Breast epithelium (tissue), 4 donors: ENCODE measurements around the gene RBM4. TPM values are rescaled to one million over a fixed set of nuclear protein-coding genes. Genes with fewer than 3 reads are reported as not detected.
A peak's percentile ranks its signal among the peaks of the same experiment; 100 is the strongest.

Source experiments
- DNase-seq, 2 donors: peaks; one replicate each; pipeline ENCODE4 v3.0.0-alpha.2; 2019; ENCODE audit warnings: low spot score in 2 of 2
- H3K27ac ChIP-seq, 2 donors: fragments of 200-600 bp; sonication (generic) in 1 of 2; one replicate each; pipeline ENCODE4 v1.5.1; 2016 to 2019; ENCODE audit warnings: mild to moderate bottlenecking in 1 of 2
- H3K27me3 ChIP-seq, 2 donors: fragments of 200-600 bp; sonication (generic) in 1 of 2; one replicate each; pipeline versions ENCODE4 v1.5.1 to v1.6.0; 2017 to 2019; ENCODE audit warnings: control low read depth in 1 of 2, mild to moderate bottlenecking in 1 of 2
- H3K36me3 ChIP-seq: fragments of 200-600 bp; one replicate; pipeline ENCODE4 v1.5.1; 2019
- H3K4me1 ChIP-seq, 2 donors: fragments of 200-600 bp; sonication (generic); one replicate each; pipeline ENCODE4 v1.5.1; 2016 to 2019; ENCODE audit warnings: control low read depth in 1 of 2
- H3K4me3 ChIP-seq, 3 donors: fragments of 200-600 bp; sonication (generic); 1 replicate in 2 of 3; 2 replicates in 1 of 3; pipeline ENCODE4 v1.5.1; 2016 to 2019; ENCODE audit warnings: mild to moderate bottlenecking in 3 of 3, moderate library complexity in 2 of 3
- H3K9me3 ChIP-seq, 2 donors: fragments of 200-600 bp; sonication (generic) in 1 of 2; one replicate each; pipeline ENCODE4 v1.5.1; 2016 to 2019; ENCODE audit warnings: control low read depth in 1 of 2
- CTCF ChIP-seq, 3 donors: fragments of 450-650 bp; IDR thresholded peaks; one replicate each; pipeline ENCODE4 v1.5.1; 2016 to 2017; ENCODE audit warnings: antibody characterized with exemption in 3 of 3, mild to moderate bottlenecking in 3 of 3, moderate library complexity in 3 of 3
- POLR2A ChIP-seq: fragments of 450-650 bp; IDR thresholded peaks from one replicate; pipeline ENCODE4 v1.6.1; 2016; ENCODE audit warnings: antibody characterized with exemption, mild to moderate bottlenecking, moderate library complexity
- POLR2AphosphoS5 ChIP-seq, 3 donors: sonication (generic); formaldehyde crosslinking; IDR thresholded peaks; one replicate each; pipeline ENCODE4 v1.6.1; 2017; ENCODE audit warnings: antibody characterized with exemption in 3 of 3
- intact Hi-C: fragments of 100-400 bp; cut with DNase I; formaldehyde crosslinking; loops from one replicate; pipeline ENCODE4 v1.15.1; 2023; ENCODE audit warnings: low total_unique reads
- total RNA-seq, 3 donors: library from RNA; depleted of rRNA; stranded (reverse); fragments of >200 nt; gene quantifications; one replicate each; pipeline ENCODE4 v1.1.0, GENCODE V29; 2016

Gene RBM4
- total RNA-seq, 3 donors from 2014 or later, result 73.9 to 98.3 (median 81.0) TPM

- intact Hi-C loops, result no loop called here
- no peak overlapping the region for H3K27ac ChIP-seq
Measured at GRCh38 chr11:66609721-66610617, 28.5 kb upstream of the RBM4 start.

GRCh38 chr11:66612458-66612857, 26.0 kb upstream of the RBM4 start:
- Histone ChIP-seq H3K9me3 (no peaks in the 10 kb centered on the region), H3K36me3 (no peaks in the 10 kb centered on the region), H3K27me3 (no peaks in the 10 kb centered on the region), H3K27ac (no peak overlapping the region), H3K4me1 (peaks cover 3 to 5% of the 10 kb centered on the region in 2 donors), H3K4me3 (no peak overlapping the region)
- DNase-seq, result no peak
- TF ChIP-seq POLR2AphosphoS5 (IDR thresholded peaks at IDR 0.05) (no peak), POLR2A (no peak), CTCF (IDR thresholded peaks at IDR 0.05) (no peak)
- intact Hi-C loops, result no loop called here

More at GRCh38 chr11:66609721-66610617, 28.5 kb upstream of the RBM4 start:
- Histone ChIP-seq H3K4me3 (no peak overlapping the region), H3K36me3 (no peaks in the 10 kb centered on the region), H3K27me3 (no peaks in the 10 kb centered on the region), H3K9me3 (no peaks in the 10 kb centered on the region), H3K4me1 (peaks cover 0 to 8% of the 10 kb centered on the region in 2 donors)
- TF ChIP-seq CTCF (IDR thresholded peaks at IDR 0.05) (no peak), POLR2AphosphoS5 (IDR thresholded peaks at IDR 0.05) (no peak), POLR2A (no peak)
- no peak for DNase-seq

GRCh38 chr11:66614073-66614472, 24.4 kb upstream of the RBM4 start:
- H3K4me3 ChIP-seq, result no peak overlapping the region
- no peaks in the 10 kb centered on the region for H3K27me3 ChIP-seq
- no peaks in the 10 kb centered on the region for H3K36me3 ChIP-seq
- no peak for TF ChIP-seq POLR2A
- TF ChIP-seq POLR2AphosphoS5 (IDR thresholded peaks at IDR 0.05), result no peak
- TF ChIP-seq CTCF (IDR thresholded peaks at IDR 0.05), result no peak
- no peak overlapping the region for H3K27ac ChIP-seq
- peaks cover 0 to 3% of the 10 kb centered on the region in 2 donors for H3K4me1 ChIP-seq
- no peaks in the 10 kb centered on the region for H3K9me3 ChIP-seq
- intact Hi-C loops, result no loop called here
- no peak for DNase-seq

DNA sequence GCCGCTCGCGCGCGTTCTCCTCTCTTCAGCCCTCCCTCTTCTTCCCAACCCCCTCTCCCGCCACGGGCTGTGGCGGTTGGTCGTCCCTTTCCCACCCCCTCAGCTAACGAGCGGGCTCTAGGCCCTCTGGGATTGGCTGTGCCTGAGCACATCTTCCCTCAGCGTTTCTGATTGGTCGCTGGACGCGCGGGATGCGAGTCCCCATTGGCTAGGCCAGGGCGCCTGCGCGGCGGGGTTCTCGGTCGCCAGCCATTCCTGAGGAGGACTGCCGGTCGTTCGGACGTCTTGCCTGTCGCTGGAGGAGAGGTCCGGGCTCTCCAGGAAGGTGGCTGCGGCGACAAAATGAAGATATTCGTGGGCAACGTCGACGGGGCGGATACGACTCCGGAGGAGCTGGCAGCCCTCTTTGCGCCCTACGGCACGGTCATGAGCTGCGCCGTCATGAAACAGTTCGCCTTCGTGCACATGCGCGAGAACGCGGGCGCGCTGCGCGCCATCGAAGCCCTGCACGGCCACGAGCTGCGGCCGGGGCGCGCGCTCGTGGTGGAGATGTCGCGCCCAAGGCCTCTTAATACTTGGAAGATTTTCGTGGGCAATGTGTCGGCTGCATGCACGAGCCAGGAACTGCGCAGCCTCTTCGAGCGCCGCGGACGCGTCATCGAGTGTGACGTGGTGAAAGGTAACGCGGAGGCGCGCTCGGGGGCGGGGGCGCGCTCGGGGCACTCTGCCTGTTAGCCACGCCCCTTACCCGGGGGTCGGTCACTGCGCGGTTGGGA, 21.9 kb upstream of the RBM4 start, which contains the start of gene RBM14:
Gene RBM14 (plus strand): TSS at position 252 of the 776 bp plus-strand sequence. CDS start 91 bp downstream, at position 343.
- TF ChIP-seq CTCF (IDR thresholded peaks at IDR 0.05), result no peak
- peak; percentile 99 to 100 (median 100) for TF ChIP-seq POLR2AphosphoS5 (IDR thresholded peaks at IDR 0.05)
- peak; percentile 100 for TF ChIP-seq POLR2A
- Histone ChIP-seq H3K27me3 (no peaks in the 10 kb centered on the region), H3K9me3 (no peaks in the 10 kb centered on the region), H3K4me1 (peaks cover 0 to 3% of the 10 kb centered on the region in 2 donors), H3K36me3 (no peaks in the 10 kb centered on the region), H3K4me3 (peak within 1 kb of the TSS; percentile 66 to 94 (median 68)), H3K27ac (peak within 1 kb of the TSS; percentile 89 to 98)
- peak; percentile 99 for DNase-seq
- intact Hi-C loops, result no loop called here
